ENCODE data around the gene FRY.
"Not testable (repeated sequence)": the region's sequence is repeated elsewhere in the genome, so short reads cannot be mapped to it uniquely, and the experiment has no call there.

The FRY gene

DNA sequence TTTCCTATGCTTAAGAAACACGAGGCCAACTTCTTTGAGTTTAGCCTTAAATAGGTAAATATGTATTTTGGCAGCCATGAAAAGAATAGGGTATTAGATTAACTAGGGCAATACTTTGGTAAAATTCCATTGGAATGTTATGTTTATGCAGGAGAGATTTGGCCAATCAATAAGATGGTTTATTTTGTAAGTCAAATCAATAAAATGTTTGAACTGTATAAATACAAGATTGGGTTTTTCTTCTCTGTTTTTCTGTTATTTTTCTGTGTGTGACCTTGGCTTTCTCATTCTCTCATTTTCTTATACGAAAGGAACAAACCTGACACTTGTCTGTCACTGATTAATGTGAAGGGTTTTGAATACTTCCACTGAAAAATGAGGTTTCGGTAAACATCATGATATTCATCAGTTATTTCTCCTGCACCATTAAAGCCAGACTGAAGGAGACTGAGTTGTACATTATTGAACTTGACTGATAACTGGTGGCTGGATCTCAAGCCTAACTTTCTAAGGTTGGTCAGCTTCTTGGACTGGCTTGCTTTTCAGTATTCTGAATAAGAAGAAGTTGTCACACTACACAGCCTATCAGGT lies 8.6 kb downstream of the FRY start:
- no peak for DNase-seq

DNA sequence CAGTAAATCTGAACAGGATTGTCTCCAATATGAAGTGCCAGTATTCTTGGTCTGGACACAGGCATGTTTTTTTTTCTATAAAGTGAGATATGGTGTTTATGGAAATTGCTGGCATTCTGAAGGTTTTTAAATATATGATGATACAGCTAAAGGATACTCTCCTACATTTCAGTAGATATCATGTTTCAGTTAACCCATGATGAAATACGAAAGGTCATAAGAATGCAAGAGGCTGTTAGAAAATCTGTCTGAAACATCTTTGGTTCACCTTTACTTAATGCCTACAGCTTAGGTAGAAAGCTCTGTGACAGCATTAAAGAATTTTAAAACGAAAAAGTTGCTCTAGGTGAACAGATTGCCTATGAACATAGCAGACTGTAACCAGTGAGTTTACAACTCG lies 9.1 kb downstream of the FRY start:
- DNase-seq: no peak

DNA sequence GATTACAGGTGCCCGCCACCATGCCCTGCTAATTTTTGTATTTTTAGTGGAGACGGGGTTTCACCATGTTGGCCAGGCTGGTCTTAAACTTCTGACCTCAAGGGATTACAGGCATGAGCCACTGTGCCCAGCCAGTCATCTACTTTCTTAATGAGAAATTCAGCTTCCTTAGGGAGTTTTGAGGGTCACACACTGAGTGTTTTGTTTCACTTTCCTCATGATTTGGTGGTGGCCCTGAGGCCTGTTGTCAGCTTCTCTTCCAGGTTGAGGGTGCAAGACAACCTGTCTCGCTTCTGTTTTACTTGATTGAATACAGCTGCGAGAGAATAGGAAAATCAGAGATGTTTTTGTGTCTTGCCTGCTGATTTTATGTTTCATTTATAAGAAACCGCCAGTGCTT lies 9.9 kb downstream of the FRY start:
- DNase-seq: no peak

DNA sequence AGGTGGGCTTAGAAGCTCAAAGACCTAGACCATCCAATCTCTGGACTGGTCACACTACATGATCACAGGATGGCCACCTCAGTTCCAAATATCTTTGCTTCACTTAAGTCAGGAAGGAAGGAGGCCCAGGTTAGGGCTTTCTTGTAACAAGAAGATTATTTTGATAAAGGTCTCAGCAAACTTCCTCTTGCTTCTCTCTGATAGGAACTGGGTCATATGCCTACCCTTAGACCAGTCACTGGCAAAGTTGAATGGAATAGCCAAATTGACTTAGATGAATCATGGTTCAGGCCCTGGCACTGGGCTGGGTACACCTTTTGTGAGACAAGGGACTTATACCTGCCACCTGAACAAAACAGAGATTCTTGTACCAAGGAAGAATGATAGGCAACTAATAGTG lies 11.0 kb downstream of the FRY start:
- no peak for DNase-seq

DNA sequence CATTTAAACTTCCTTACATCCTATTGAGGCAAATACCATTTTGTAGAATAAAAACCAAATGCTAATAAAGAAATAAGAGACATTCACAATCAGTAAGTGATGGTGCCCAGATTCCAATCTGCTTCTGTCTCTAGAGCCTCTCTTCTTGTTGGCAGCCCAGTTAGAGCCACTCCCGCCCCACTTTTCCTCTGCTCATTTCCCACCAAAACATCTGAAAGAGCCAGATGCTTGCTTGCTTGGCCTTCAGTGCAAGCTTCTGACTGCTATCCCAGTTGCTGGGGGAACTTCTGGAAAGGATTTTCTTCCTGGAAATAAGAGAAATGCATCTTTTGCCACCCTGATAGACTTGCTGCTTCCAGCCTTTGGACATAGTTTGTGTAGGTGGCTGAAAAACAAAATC lies 12.9 kb downstream of the FRY start:
- DNase-seq: no peak

DNA sequence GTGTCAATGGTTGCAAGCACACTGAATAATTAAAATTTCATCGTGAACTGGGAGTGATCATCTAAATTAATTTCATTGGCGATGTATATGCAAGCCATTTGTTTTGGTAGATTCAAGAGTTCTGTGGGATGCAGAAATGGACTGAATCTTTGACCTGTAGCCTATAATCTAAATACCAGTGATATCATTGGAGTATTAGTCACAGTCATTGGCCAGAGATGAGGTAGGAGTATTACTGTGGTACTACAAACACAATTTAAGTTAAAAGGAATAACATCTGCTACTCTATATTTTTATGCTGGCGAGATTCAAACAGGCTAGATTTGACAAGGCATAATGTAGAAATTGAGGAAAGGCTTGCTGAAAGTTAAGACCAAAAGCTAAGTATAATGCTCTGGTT lies 14.0 kb downstream of the FRY start:
- no peak for DNase-seq

DNA sequence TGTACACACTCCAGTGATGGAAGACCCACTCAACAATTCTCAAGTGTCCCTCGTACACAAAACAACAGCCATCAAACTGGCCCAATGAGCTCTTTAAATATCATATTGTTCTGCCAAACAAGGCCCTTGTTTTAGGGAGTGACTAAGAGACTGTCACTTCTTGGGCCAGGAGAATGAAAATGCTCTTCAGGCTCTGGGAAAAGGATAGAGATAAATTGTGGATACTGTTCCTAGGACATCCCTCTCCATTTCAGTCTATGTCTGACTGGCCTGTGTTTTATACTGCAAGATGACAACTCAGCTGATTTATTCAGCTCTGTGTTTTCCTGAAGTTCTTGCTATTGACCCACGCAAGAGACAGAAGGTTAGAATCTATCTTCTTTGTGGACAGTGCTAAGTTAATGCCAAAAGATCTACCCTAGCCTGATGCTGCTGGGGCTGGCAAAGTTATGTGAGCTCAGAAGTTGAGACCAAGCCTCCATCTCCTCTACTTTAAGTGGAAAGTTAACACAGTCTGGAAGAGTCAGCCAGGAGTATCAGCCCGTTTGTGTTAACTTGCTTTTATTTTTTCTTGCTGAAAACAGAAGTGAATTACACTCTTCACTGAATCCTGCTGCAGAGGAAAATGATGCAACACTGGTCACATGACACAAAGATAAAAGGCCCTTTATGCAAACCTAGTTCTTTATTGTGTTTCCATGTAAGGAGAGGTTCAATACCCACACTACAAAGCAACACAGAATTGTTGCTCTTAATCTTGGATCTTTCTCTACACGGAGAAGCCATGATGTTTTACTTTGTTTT lies 14.6 kb downstream of the FRY start:
- peak in 18 of 56 donors; percentile 8 to 57 (median 22) for DNase-seq

DNA sequence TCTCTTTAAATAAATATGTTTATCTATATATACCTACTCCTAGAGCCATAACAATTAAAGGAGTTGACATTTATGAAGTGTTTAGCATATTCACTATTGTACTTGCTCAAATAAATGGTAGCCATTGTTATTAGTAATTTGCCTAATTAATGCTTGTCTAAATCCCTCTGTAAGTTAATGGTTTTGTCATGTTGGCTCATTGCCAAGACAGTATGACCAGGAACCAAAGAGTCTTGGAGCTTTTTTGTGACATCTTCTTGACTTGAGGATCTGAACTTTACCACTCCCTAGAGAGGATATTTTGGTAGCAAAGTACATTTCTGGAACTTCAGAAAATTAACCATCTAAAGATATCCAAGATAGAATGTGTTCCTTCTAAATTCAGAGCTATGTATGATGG lies 15.5 kb downstream of the FRY start:
- no peak for DNase-seq

DNA sequence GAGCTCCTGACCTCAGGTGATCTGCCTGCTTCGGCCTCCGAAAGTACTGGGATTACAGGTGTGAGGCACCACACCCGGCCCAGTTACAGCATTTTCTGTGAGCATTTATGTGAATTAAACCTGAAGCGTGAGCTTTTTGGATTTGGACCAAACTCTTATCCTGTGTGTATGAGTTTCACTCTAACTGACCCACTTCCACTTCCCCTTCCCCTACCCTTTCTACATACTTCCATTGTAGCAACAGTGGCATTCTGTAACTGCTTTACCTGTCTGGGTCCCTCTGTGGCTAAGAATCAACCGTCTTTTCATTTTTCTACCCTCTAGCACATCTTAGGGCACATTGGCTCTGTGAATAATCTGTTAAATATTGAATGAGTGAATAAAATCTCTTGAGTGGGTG lies 16.2 kb downstream of the FRY start:
- no peak for DNase-seq

DNA sequence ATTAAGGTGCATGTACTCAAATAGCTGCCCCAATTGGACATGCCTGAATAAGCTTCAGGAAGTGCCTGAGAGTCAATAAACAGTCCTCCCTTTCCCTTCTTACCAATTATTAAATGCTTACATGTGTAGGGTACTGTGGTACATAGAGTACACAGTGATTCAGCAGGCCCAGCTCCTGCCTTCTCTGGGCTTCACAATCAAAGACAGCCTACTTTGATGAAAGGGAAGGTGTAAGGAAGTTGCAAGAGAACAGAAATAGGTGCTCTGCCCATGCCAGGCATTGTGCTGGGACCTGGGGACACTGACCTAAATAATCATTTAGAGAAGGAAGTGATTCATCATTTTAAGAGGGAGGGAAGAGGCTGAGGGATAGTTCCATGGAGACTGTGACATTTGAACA lies 17.2 kb downstream of the FRY start:
- no peak for DNase-seq

DNA sequence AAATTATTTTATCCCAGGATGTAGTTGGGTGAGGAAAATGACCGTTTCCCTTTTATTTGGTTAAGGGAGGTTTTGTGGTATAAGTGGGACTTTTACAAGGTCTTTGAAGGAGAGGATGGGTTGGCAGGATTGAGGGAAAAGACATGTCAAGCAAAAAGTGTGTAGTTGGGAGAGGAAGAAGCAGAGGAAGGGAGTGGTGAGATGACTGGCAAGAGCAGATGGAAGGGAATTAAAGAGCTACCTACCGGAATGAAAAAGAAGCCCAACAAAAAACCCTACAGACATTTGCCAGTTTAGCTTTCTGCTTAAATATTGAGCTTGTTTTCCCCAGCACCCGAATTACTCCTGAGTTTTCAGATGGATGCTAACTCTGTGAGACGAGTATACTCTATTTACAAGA lies 19.6 kb downstream of the FRY start:
- no peak for DNase-seq

DNA sequence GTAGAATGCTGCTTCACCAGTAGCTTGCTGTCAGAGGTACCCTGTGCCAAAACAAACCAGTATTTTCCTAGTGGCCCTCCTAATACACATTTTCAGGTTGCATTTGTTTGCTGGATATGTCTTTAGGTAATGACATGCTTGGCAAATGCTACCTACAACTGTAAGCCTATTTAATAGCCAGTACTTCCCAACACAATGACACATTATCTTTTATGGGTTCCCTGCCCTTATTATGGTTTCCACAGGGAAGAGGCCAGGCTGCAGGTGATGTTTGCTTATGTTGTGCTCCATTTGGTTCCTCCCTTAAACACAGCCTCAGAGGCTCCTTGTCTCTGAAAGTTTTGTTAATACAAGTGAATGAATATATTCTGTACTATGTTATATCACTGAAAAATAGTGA lies 24.7 kb downstream of the FRY start:
- DNase-seq: no peak

DNA sequence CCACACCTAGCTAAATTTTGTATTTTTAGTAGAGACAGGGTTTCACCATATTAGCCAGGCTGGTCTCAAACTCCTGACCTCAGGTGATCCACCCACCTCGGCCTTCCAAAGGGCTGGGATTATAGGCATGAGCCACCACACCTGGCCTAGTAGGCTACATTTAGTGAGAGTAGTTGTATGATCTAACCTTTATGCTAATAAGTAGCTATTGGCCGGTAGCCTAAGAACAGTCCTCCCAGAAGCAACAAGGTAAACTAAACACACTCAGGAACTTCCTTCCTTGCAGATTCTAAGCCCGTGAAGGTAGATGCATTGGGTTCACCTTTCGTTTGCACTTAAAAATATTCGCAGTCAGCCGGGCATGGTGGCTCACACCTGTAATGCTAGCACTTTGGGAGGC lies 25.8 kb downstream of the FRY start:
- not testable (repeated sequence) for DNase-seq

DNA sequence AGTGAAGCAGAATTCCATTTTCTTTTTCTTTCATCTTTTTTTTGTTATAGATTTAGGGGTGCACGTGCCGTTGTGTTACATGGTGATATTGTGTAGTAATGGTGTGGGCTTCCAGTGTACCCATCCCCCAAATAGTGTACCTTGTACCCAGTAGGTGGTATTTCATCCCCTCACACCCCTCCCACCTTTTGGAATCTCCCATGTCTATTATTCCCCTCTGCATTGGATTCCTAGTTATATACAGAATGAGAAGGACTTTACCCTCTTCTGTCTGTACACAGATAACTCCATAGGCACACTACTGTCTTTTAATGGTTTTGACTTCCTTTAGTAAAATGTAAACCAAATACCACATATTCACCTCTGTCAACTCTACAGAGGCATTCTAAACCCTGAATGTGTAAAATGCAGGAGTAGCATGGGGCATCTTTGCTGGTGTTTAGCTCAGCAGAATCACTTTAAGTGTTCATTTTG lies 28.0 kb downstream of the FRY start:
- DNase-seq: no peak

DNA sequence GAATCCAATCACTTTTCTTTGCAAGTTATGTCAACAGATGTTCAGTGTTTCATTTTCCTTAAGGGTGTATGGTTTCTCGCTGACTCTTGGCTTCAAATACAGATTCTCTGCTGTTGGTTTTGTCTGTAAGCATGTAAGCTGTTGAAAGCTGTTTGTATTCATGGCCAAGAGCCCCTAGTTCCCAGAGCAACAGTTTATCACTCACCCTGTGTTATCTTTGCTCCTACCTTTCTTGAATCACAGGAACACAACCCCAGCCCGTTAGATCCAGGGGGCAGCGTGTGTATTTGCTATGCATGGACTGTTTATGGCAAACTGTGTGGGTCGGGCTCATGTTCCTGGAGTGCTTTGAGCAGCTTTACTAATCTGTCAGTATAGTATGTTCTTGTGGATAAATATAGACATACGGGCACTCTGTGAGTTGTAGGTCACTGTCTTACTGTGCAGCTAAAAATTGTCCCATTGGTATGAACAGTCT lies 28.9 kb downstream of the FRY start:
- no peak for DNase-seq

DNA sequence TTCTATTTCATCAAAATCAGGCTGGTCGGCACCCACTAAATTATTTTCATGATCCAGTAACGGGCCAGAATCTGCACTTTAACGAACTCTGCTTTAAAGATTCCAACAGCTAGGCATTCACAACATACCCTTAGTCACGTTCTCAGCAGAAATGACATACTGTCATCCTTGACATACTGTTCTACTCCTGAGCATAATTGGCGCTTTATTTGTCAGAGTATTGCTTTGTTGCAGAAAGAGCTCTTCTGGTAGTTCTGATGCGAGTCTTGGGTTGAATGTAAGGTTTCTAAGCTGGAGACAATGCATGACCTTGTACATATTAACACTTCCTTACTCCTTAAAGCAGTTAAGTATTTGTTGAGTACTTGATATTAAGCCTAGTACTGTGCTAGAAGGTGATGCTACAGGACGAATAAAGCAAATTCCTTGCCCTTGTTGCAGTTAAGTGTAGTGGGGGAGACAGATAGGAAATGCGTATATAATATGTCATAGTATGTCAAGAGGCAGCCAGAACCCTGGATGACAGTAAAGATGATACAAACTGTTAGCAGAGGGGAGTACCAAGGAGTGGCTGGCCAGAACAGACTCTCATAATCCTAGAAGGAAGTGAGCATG lies 32.2 kb downstream of the FRY start:
- DNase-seq: no peak

DNA sequence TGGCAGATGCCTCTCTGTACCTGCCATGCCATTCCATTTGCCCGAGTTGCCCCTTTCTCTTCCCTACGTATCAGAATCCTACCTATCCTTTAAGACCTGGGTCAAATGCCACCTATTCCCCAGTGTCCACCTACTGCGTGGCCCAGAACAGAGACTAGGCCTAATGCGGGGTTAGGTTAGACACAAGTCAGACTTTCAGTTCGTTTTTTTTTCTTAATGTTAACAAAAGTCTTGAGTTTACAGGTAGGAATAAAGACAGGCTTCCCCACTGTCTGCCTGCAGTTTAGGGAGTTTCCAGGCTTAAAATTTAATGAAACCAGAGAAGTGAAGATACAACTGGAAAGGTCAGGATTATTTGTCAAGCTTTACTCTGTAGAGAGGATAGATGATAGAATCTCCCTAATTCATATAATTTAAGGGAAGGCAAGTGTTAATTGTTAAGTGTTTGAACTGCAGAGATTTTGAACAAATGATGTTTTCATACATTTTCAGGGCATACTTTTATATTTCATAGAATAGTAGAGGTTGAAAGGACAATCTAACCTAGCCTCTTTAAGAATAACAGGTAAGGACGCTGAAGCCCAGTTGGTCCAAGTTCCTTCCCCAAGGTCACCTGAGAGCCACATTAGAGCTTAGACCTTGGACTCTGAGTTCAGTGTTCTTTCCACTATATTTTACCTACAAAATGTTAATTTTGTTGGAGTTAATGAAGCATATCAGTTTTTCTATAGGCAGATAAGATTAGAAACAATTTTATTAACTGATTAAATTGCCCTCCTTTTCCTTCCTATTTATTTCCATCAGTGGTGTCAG lies 35.8 kb downstream of the FRY start:
- no peak for DNase-seq

DNA sequence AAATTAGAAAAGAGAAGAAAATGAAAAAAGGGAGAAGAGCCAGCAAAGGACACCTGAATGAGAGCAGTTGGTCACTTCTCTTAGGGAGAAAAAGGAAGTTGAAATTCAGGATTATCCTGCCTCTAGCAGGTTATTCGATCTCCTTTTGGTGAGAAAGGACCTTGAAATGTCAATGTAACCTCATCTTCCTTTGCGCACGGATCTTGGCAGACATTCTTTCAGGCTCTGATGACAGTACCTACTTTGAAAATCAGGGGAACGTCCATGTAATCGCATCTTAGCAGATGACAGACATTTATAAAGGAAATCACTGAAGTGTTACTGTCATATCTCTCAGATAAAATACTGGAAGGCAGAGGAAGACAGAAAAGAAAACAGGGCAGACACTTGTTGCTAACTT lies 36.7 kb downstream of the FRY start:
- no peak for DNase-seq

DNA sequence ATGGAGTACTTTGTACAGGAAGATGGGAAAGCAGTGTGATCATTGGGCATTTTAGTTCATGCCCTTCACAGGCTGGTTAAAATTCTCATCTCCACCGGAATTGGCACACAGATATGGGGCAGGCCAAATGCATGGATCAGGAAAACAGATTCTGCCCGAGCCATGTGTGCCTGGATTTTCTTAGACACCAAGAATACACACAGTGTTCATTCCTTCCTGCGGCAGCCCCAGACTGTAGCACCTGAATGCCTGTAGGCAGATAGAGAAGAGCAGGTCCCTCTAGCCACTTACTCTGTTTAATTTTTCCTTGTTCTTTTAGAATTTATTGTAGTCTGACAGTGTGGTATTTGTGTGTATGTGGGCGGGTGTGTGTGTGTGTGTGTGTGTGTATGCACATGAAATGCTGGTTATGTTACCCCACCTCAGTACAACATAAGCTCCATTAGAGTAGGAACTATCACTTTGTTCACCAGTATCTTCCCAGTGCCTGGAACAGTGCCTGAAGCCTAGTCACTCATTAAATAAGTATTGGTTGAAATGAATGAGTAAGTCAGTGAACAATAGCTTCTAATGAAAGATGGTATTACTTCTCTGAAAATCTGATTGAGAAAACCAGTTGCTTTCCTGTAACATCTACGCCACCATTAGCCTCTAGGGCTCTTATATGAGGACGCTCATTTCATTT lies 41.7 kb downstream of the FRY start:
- no peak for DNase-seq

DNA sequence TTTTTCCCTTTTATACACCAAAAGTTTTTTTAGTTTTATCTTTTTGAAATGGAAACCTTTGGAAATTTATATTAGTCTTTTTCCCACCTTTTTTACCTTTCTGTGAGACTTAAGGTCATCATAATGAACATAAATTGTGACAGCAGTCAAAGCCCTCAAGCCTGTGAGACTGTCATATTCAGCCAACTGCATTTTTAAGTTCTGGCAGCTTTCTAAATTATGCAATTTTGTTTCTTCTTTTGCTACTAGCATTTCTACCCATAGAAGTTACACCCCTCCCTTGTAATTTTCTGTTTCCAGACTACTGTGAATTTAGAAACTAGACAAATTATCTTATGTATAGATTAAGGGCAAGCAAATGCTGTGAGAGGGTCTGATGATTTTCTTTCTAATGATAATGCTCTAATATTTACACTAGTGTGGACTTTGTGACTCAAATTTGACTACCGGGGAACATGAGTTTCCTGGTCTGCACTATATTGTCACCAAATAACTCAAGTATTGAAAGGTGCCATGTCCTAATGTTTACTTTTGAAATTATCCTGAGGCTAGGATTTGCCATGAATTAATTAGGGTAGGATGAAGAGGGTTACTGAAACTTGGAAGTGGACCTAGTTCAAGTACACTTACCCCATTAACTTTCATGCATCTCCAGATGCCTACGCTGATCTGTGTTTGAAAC lies 43.7 kb downstream of the FRY start:
- DNase-seq: no peak

DNA sequence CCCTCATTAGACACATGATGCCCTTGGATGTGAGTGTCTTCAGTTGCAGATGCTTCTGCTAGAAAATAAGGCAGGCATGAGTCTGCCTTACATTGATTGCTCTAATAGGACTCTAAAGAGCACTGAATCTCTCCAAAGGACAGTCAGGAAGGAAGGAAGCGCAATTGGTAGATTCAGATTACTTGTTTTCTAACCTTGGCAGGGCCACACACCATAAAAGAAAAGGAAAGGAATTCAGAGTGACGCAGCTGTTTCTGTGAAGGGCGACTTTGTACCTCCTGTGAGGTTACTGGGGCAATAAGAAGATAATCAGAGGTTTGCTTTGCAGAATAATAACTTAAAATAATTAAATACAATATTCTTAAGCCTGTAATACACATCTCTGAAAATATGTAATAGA lies 48.0 kb downstream of the FRY start:
- no peak for DNase-seq

Data from nucleus accumbens (tissue), 56 donors.